Measurements from ENCODE around the gene IGSF9.

Gene IGSF9, protein sequence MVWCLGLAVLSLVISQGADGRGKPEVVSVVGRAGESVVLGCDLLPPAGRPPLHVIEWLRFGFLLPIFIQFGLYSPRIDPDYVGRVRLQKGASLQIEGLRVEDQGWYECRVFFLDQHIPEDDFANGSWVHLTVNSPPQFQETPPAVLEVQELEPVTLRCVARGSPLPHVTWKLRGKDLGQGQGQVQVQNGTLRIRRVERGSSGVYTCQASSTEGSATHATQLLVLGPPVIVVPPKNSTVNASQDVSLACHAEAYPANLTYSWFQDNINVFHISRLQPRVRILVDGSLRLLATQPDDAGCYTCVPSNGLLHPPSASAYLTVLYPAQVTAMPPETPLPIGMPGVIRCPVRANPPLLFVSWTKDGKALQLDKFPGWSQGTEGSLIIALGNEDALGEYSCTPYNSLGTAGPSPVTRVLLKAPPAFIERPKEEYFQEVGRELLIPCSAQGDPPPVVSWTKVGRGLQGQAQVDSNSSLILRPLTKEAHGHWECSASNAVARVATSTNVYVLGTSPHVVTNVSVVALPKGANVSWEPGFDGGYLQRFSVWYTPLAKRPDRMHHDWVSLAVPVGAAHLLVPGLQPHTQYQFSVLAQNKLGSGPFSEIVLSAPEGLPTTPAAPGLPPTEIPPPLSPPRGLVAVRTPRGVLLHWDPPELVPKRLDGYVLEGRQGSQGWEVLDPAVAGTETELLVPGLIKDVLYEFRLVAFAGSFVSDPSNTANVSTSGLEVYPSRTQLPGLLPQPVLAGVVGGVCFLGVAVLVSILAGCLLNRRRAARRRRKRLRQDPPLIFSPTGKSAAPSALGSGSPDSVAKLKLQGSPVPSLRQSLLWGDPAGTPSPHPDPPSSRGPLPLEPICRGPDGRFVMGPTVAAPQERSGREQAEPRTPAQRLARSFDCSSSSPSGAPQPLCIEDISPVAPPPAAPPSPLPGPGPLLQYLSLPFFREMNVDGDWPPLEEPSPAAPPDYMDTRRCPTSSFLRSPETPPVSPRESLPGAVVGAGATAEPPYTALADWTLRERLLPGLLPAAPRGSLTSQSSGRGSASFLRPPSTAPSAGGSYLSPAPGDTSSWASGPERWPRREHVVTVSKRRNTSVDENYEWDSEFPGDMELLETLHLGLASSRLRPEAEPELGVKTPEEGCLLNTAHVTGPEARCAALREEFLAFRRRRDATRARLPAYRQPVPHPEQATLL

DNA sequence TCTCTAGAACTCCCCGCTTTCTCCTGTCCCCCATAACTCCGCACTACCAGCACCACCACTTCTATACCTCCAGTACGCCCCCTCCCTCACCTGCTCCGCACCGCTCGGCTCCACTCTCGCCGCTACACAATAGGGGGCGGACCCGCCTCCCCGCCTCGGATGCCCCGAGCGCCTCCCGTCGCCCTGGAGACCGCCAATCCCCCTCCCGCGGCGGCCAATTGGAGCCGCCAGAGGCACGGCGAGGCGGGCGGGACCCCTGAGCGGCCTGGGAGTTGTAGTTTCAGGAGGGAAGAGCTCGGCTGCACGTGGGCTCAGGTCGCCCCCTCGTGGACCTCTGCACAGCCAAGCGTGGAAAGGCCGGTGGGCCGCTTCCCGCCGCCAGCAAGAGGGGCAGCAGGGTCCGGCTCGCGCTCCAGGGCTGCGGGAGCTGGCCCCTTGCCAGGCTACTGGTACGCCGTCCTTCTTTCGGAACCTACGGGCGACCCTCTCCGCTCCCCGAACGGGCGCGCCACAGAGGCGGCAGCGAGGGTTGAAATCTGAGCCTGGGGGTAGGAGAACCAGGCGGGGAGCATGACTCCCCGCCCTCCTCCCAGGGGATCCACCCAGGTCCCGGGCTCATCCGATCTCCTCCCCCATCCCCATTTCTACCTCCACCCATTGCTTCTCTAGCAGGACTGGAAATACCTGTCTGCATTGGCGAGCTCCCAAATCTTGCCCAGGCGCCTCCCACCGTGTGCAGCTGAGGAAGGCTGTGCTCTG is at the start of gene IGSF9:
Gene IGSF9 (minus strand): TSS at position 131 of the 759 bp plus-strand sequence. CDS start 2,159 bp downstream, outside the sequence.
- DNase-seq = peak; percentile 80

DNA sequence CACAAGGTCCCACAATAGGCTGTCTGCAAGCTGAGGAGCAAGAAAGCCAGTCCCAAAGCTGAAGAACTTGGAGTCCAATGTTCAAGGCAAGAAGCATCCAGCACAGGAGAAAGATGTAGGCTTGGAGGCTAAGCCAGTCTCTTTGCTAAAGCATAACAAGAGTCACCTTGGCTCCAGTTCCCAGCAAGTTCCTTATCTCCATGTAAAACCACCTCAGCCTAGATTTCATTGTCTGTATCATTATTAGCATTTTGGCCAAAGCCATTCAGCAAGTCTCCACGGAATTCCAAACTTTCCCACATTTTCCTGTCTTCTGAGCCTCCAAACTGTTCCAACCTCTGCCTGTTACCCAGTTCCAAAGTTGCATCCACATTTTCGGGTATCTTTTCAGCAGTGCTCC is 49.5 kb upstream of the IGSF9 start:
- no peak for DNase-seq

DNA sequence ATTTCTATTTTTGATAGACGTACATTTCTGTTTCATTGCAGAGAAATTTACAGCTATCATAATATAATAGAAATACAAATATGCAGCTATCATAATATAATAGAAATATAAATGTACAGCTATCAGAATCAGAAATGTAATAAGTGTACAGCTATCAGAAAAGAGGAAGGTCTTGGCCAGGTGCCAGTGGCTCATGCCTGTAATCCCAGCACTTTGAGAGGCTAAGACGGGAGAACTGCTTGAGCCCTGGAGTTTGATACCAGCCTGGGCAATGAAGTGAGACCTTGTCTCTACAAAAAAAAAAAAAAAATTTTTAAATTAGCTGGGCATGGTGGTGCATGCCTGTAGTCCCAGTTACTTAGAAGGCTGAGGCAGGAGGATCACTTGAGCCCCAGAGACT is 48.5 kb upstream of the IGSF9 start:
- DNase-seq = no peak

DNA sequence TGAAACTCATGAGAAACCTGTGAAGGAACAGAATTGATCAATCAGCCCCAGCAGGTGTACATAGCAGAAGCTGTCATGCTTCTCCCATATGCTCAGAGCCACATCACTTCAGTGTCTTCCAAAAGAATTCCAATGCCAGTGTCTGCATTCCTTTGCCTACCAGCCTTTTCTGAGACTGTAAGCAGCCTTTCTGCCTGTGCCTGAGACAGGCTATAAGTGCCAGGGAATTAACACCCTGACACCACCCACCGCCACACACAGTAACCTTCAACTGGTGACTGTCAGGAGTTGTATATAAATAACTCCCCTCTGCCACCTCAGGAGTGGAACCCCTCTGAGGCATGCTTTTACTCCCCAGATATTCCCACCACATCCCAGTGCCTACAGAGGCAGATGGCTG is 46.7 kb upstream of the IGSF9 start:
- DNase-seq = no peak

- peak; percentile 5 for DNase-seq
Observed at GRCh38 chr1:159991513-159991912, 46.1 kb upstream of the IGSF9 start.

GRCh38 chr1:159990005-159990404 is 44.6 kb upstream of the IGSF9 start:
- DNase-seq = no peak

- no peak for DNase-seq
Observed at GRCh38 chr1:159989581-159989980, 44.2 kb upstream of the IGSF9 start.

- DNase-seq = no peak
Observed at GRCh38 chr1:159988006-159988405, 42.6 kb upstream of the IGSF9 start.

DNA sequence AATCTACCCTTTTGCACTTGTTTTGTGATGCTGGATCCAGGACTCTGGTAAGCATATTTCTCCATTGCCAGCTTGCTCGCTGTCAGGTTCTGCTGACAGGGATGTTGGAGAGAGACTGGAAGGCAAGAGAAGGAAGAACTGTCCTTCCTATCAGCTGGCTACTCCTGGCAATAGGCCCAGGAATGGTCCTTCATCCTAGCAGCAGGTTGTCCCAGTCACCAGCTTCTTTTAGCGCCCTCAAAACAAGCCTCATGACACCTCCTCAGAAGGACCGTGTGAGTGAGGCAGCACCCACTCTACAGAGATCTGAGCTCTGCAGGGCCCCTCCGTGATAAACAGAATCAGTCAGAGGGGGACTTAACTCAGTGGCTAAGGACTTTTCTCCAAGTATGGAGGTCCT is 41.8 kb upstream of the IGSF9 start:
- no peak for DNase-seq

GRCh38 chr1:159986531-159986930 is 41.1 kb upstream of the IGSF9 start:
- no peak for DNase-seq

- DNase-seq = no peak
Observed at GRCh38 chr1:159986093-159986492, 40.7 kb upstream of the IGSF9 start.

DNA sequence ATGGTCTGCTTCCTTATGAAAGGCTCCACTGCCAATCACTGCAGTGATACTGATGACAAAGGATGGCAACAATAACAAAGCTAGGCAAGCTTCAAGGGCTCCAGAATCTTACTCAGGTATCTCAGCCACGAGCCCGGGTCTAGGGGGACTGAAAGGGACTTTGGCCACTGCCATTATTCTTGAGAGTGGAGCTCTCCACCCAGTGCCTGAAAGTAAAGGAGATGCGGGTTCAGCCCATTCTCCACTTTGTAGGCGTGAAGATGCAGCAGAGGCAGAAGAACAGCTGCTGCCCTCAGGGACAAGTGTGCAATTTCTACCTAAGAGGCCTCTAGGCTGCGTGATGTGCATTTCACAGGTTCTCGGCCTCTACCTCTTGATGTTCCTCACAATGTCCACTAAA is 40.1 kb upstream of the IGSF9 start:
- DNase-seq = no peak

GRCh38 chr1:159983681-159984080 is 38.3 kb upstream of the IGSF9 start:
- no peak for DNase-seq

GRCh38 chr1:159982280-159982679 is 36.9 kb upstream of the IGSF9 start:
- no peak for DNase-seq

DNA sequence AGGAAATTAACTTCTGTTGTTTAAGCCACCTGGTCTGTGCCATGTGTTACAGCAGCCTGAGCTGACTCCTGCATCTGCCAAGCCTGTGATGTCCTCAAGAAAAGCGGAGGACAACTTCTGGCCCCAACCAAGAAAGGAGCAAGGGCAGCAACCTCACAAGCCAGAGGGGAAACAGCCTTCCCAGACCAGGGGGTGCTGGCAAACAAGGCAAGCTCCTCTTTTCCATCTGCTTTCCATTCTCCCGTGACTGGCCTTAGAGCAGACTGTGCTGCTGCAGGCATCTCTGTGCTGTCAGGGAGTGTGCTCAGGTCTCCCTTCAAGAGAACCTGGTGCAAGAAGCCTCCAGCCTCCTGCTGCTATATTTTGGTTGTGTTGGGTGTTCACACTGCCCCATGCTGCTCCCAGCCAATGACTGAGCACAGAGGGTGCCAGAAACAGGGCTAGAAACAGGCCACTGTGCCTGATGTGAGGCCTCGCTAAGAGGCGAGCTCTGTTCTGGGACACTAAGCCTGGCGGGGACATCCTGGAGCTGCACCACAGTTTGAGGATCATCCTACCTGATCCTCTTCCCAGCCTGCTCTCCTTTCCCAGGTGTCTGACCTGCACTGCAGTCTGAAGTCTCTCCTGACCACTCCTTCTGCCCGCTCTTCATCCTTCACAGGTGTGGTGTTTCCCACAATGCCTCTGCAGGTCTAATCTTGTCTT is 36.1 kb upstream of the IGSF9 start:
- no peak for DNase-seq

DNA sequence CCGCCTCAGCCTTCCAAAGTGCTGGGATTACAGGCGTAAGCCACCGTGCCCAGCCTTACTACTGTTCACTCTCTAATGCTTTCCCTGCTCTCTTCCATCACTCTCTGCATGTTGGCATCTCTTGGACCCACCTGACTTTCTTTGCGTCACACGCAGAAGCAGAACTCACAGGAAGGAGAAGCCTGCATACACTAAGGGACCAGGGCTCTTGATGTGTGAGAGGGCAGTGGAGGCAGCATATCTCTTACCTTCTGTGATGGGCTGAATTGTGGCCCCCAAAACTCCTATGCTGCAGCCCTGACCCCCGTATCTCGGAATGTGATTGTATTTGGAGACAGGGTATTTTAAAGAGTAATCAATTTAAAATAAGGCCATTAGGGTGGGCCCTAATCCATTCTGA is 35.4 kb upstream of the IGSF9 start:
- no peak for DNase-seq

GRCh38 chr1:159980076-159980475 is 34.7 kb upstream of the IGSF9 start:
- DNase-seq = no peak

GRCh38 chr1:159979257-159979656 is 33.8 kb upstream of the IGSF9 start:
- no peak for DNase-seq

GRCh38 chr1:159978107-159978398 is 32.6 kb upstream of the IGSF9 start:
- DNase-seq = no peak

DNA sequence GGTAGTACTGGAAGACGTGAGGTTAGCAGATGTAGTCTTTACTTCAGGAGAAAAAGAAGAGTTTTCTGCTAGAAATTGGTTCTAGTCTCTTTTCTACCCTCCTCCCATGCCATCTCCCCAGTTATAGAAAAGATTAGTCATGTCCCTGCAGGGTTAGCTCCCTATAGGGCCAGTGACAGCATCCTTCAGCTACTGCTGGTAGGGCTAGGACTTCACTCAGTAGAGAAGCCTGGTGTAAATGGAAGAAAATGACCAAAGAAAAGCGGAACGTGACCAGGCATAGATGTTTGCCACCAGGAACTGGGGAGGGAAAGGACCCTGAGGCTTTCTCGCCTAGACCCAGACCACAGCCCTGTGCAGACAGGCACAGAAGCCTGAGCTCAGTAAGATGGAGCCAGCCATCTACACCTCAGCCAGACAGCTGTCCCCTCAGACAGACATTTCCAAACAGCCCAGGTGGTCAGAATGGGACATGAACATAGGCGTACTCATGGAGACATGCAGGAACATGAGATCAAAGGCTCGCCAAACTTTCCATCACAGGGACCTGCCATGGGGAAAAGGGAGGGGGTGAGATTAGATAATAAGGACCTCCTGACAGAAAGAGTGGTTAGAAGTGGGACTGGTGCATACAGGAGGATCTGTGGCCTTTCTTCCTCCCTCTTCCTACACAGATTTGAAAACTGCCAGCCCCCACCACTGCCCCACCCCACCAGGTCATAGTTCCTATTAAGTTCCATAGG is 32.1 kb upstream of the IGSF9 start:
- DNase-seq = no peak

GRCh38 chr1:159974350-159974965 is 29.0 kb upstream of the IGSF9 start:
- DNase-seq = no peak

Data from fibroblast of skin of right quadriceps (primary cell).